NCI-H1092 (cell line): ENCODE measurements around the gene CD82.

Experiments used
- DNase-seq: peaks from one replicate; lab custom pipeline; 2025; lab: John Stamatoyannopoulos, UW

Gene CD82

GRCh38 chr11:44618561-44619425 lies 53.3 kb downstream of the CD82 start:
- DNase-seq = no peak

DNA sequence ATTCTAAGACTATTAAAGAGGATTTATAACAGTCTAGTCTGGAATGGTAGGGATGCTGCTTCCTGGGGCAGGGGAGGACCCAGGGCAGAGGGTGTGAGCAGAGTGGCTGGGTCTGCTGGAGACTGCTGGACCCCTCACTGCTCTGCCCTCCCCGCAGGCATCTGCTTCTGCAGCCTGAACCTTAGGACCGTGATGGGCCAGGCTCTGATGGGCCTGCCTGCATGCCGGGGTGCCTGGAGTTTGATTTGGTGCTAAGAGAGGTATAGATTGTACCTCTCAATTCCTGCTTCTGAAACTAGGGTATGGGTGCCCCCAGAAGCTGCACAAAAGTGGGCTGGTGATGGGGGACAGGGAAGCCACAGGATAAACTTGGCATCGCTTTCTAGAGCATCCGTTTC lies 54.9 kb downstream of the CD82 start:
- no peak for DNase-seq

DNA sequence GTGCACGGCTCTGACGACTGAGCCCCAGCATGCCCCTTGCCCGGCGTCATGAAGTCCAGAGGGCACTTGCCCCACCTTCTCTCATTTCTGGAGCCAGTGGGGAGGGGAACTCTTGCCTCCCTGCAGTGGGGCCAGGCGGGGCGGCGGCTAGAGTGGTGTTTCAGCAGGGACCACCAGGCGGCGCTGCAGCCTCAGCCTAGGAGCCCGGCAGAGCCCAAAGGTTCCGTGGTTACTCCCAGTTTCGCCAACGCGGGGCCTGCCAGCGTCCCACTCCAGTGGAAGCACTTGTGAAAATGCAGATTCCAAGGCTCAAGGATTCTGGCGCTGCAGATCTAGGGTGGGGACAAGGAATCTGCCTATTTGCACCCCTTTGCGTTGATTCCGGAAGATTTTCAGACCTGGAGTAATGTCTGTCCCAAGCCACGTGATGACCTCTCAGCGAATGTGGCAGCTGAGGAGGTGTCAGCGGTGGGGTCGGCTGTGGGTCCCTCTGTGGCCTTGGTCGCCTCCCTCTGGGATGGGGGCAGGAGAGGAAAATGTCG lies 55.7 kb downstream of the CD82 start:
- DNase-seq = peak; percentile 50

- no peak for DNase-seq
Measured at GRCh38 chr11:44621784-44622183, 56.3 kb downstream of the CD82 start.

DNA sequence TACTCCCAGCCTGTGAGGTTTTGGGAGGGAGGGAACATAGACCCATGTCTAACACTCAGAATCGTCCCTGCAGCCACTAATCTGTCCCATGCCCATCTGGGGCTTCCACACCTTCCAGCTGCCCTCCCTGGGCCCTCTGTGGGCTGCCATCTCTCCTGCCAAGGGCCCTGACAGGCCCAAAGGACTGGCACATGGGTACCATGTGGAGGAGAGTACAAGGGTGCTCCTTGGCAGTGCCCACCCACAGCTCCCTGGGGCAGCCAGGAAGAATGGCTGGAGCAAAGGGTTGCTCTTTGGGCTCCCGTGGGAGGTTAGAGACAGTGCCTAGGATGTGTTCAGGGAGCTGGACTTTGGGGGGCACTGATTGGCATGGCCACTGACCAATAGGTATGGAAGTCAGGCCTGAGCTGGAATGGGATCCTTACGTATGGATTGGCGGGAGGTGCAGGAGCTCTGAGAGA lies 56.8 kb downstream of the CD82 start:
- no peak for DNase-seq

GRCh38 chr11:44622721-44623258 lies 57.3 kb downstream of the CD82 start:
- DNase-seq = no peak

DNA sequence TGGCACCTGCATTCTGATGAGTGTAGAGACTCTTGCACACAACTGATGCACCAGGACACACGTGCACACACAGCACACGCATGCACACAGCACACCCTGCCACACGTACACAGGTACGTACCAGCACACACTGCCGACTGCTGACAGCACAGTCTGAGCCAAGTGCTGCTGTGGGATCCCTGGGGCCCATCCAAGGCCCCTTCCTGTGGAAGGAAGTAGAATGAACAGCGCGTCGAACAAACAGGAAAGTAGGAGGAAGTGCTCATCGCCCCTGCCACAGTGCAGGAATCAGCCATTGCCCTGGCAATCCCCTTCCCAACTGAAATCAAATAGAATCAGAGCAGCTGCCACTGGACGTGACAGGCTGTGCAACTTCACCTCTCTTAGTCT lies 57.9 kb downstream of the CD82 start:
- DNase-seq = no peak

DNA sequence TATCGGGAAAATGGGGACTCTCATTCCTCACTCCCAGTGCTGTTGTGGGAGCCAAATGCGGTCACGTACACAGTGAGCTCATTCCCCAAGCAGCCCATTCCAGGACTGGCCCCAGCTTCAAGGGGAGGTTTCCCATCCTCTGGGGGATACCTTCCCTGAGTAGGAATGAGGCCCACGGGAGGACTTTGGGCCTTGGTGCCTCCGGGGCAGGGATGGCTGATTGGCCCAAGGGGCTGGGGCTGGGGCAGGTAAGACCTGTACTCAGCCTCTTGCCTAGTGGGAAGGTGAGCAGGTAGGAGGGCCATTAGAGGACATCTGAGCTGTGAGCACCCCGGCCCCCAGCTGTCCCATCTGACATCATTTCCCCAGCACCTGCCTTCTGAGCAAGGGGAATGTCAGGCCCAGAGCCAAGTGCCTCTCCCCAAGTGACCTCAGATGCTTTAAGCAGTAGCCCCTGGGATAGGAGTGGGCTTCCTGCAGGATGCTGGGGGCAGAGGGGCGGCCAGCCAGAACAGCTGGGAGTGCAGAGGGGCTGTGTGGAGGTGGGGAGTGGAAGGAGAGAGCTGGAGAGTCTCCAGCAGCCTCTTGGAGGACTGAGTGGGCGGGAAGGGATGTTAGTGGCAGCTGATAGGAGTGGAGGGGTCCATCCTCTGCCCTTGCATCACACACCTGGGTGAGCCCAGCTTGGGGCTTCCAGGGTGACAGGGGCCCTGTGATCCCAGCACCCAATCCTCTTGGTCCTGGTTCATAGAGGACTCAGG lies 58.4 kb downstream of the CD82 start:
- DNase-seq = peak; percentile 37

DNA sequence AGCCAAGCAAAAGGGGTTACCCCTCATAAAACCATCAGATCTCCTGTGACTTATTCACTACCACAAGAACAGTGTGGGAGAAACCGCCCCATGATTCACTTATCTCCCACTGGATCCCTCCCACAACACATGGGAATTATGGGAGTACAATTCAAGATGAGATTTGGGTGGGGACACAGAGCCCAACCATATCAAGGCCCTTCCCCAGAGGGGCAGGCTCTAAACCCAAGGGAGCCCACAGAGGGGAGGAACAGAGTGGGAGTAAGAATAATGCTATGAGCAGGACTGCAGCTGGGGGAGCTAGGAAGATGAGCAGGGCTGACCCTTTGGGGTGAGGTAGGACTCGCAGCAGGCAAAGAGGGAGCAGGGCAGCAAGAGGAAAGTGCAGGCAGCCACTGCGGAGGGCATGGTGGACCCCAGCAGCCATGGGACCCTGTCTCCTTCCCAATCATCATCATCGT lies 59.3 kb downstream of the CD82 start:
- DNase-seq = no peak

DNA sequence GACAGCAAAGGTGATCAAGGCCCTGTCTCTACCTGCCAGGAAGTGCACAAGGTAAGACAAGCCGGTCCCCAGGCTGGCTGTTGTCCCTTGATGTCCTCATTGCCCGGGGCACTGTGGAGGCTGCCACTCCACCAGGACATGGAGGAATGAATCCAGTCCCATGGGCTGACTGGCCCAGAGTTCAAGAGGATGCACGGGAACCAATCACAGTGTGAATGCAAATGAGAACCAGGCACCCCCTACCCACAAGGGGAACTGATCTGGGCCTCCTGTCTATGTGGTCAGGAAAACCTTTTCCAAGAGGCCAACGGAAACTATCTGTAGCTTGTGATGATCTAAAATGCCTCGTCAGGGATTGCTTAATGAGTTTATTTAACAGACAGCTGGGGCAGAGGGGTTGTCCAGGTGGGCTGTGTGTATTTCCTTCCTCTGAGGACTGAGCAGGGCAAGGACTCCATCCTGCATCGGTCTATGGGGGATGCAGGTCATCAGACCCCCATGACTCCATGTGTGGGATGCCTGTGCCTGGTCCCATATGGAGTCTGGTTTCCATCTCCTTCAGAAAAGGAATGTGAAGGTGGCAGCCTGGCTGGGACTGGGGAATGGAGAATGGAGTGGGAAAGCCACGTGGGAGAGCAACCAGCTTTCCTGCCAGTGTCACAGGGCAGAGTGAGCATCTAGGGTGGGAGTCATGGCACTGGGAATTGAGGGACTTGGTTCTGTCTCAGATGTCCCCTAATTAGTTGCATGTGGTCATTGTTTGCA lies 60.5 kb downstream of the CD82 start:
- no peak for DNase-seq

DNA sequence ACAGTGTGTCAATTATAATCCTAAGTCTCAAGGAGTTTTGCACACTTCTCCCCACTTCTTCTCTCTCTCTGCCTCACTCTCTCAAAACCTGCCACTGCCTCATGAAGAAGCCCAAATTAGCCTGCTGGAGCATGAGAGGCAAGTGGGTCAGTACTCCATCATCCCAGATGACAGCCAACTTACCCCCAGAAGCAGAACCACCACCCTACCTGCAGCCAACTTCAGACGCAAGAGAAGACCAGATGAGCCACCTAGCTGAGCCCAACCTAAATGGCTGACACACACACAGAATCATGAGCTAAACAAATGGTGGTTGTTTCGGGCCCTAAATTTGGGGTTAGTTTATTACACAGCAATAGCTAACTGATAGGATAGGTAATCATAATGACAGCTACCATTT lies 61.2 kb downstream of the CD82 start:
- no peak for DNase-seq

DNA sequence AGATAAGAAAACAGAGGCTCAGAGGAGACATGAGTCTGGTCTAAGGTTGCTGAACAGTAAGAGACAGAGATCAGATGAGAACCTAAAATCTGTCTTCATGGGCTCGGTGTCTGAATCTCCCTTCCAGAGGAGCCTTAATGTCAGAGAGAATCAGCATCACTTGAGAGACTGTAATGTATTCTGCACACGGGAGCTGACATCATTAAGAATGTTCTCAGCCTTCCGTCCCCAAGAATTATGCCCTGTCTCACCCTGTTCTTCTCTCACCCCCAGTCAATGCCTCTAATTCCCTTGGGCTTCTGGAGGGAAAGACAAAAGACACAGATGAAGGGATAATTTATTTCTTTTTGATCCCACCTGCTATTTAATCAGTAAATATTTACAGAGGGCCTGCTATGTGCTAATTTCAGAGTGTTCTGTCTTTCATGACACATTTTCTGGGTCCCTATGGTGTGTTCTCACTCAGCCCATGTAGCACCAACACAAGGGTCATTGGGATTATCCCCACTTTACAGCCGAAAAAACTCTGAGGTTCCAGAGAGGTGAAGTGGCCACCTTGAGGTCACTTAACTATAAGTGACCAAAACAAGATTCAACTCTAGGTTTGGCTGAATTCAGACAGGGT lies 61.8 kb downstream of the CD82 start:
- DNase-seq = no peak

DNA sequence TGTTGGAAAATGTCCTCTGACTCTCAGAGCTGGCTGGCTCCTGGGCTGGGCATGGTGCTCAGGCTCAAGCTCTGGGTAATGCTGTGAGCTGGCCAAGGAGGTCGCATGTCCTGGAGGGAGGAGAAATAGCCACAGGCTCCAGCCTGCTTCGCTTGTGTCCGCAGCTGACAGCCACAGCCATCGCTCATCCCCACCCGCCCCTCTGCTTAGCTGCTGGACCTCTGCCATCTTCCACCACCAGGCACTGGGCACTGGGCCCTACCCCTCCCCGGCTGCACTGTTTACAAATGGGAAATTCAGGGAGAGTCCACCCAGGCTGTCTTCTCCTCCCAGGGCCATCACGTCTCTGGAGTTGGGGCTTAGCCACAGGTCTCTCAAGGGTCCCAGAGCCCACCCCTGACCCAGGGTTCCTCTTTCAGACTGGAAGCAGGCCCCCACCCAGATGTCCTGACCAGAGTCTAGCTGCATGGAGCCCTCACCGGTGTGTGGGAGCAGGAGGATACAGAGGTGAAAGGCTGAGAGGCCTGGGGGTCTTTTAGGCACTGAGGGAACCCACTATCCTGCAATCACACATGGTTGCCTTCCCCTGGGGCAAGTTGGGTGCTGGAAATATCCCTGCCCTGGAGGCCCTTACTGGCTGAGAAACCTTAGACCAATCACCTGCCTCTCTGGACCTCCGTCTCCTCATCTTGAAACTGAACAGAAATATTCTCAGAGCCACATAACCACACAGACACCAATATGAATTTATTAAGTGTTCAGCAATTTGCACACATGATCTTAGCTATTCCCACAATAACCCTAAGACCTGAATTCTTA lies 62.7 kb downstream of the CD82 start:
- DNase-seq = peak; percentile 74

- DNase-seq = no peak
Measured at GRCh38 chr11:44628730-44629700, 63.6 kb downstream of the CD82 start.

DNA sequence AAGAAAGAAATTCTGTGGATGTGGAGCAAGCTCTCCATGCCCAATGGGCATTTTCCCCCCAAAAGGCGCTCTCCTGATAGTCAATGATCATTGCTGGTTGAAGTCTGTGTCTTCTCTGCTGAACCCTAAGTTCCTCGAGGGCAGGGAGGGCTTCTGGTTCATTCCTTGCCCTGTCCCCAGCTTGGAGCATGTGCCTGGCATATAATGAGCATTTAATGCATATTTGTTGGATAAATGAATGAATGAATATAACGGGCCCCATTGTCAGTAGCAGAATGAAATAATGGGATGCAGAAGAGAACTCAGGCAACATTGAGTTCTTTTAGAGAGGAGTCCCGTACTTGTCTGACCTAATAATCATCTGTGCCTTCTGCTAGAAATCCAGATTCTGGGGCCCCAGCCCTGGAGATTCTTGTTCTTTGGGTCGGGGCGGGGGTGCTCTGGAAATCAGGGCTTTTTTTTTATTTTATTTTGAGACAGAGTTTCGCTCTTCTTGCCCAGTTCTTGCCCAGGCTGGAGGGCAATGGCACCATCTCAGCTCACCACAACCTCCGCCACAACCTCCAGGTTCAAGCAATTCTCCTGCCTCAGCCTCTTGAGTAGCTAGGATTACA lies 64.4 kb downstream of the CD82 start:
- DNase-seq = no peak

GRCh38 chr11:44630511-44631210 lies 65.2 kb downstream of the CD82 start:
- no peak for DNase-seq

DNA sequence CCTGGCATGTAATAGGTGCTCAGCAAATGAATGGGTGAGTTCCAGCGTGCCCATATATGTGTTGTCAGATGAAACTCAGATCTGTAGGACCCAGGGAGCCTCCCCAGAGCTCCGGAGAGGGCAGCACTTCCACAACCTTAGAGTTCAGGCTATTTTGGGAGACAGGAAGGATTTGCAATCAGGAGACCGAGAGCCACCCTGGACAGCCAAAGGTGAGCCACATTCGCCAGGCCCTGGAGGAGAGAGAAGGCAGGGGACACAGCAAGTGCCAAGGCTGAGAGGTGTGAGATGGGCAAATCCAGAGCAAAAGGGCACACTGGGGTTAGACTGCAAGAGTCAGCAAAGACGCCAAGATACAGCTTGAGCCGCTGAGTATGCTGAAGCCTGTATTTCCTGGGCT lies 66.4 kb downstream of the CD82 start:
- DNase-seq = no peak

- DNase-seq = no peak
Measured at GRCh38 chr11:44632466-44633123, 67.1 kb downstream of the CD82 start.
